K562 (cell line): Measurements from ENCODE around the gene GABARAPL2.
A peak's percentile ranks its signal among the peaks of the same experiment; 100 is the strongest.

ENCODE experiments used
- ATF1 ChIP-seq, 2 experiments: fragments of 450-650 bp in 1 of 2; IDR thresholded peaks; 2 replicates each; pipeline ENCODE4 v1.6.1; 2016; ENCODE audit warnings: missing compliant biosample characterization in 1 of 2, missing genetic modification characterization in 1 of 2
- EZH2 ChIP-seq: IDR thresholded peaks from 2 replicates; pipeline ENCODE4 v1.6.1; 2012; ENCODE audit warnings: low read depth, mild to moderate bottlenecking, inconsistent platforms, low read length, borderline replicate concordance
- JUN ChIP-seq, 2 experiments: sonication (generic) in 1 of 2; formaldehyde crosslinking in 1 of 2; IDR thresholded peaks; 2 replicates each; pipeline versions ENCODE4 v1.6.1 to v1.8.0; 2012 to 2022; ENCODE audit warnings: borderline replicate concordance in 2 of 2, mild to moderate bottlenecking in 2 of 2, improper control_type of control experiment in 1 of 2, low read depth in 1 of 2, low read length in 1 of 2, missing genetic modification reagents in 1 of 2
- MXI1 ChIP-seq: IDR thresholded peaks from 2 replicates; pipeline ENCODE4 v1.6.1; 2011; ENCODE audit warnings: low read depth, mild to moderate bottlenecking, improper control_type of control experiment, low read length
- NCOA1 ChIP-seq: fragments of 450-650 bp; IDR thresholded peaks from 2 replicates; pipeline ENCODE4 v1.6.1; 2016; ENCODE audit warnings: low read depth
- NR2F6 ChIP-seq: fragments of 450-650 bp; formaldehyde crosslinking; IDR thresholded peaks from 2 replicates; pipeline ENCODE4 v1.4.0; 2020; ENCODE audit warnings: mild to moderate bottlenecking
- NR3C1 ChIP-seq: sonication (generic); formaldehyde crosslinking; IDR thresholded peaks from 2 replicates; pipeline ENCODE4 v1.8.1; 2022; ENCODE audit warnings: missing genetic modification reagents
- POLR2A ChIP-seq: fragments of 450-650 bp; conservative IDR thresholded peaks from 2 replicates; pipeline ENCODE4 v1.6.1; 2016
- RBM39 ChIP-seq: fragments of 200-400 bp; formaldehyde crosslinking; optimal IDR thresholded peaks from 2 replicates; pipeline ENCODE3; 2018; ENCODE audit warnings: low read depth, low read length
- TEAD4 ChIP-seq, 2 experiments: sonication (generic) in 1 of 2; formaldehyde crosslinking in 1 of 2; IDR thresholded peaks; 2 replicates each; pipeline versions ENCODE4 v1.6.1 to v1.8.0; 2012 to 2022; ENCODE audit warnings: borderline replicate concordance in 1 of 2, inconsistent platforms in 1 of 2, low read length in 1 of 2, mild to moderate bottlenecking in 1 of 2, missing genetic modification reagents in 1 of 2
- ZNF778 ChIP-seq: fragments of 450-650 bp; formaldehyde crosslinking; IDR thresholded peaks from 2 replicates; pipeline ENCODE4 v1.4.0; 2020; ENCODE audit warnings: mild to moderate bottlenecking, moderate library complexity
- TF ChIP-seq, protein P1 (sequence below), 3 experiments: IDR thresholded peaks in 2 of 3; conservative IDR thresholded peaks in 1 of 3; 2 replicates each; pipeline ENCODE4 v1.5.1; 2011 to 2012; ENCODE audit warnings: low read length in 3 of 3, mild to moderate bottlenecking in 3 of 3, control low read depth in 2 of 3, improper control_type of control experiment in 1 of 3, inconsistent platforms in 1 of 3, low read depth in 1 of 3, mixed read lengths in 1 of 3, moderate library complexity in 1 of 3; ENCODE audit not compliant: insufficient read depth in 2 of 3

DNA sequence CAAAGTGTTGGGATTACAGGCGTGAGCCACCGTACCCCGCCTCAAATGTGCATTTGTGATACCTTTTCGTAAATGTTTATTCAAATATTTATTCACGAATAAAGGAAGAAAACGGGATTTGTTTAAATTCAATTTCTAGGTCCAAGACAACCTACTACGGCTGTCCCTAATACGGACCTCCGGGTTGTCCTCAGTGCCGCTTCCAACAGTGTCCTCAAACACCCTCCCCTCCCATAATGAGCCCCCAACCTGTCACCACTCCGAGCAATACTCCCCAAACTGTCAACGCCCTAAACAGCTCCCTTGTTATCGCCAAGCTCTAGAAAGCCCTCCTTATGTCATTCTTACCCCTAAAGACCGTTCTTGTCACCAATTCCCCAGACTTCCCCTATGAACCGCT is 539 bp upstream of the GABARAPL2 start:
- TF ChIP-seq, protein P1, sequence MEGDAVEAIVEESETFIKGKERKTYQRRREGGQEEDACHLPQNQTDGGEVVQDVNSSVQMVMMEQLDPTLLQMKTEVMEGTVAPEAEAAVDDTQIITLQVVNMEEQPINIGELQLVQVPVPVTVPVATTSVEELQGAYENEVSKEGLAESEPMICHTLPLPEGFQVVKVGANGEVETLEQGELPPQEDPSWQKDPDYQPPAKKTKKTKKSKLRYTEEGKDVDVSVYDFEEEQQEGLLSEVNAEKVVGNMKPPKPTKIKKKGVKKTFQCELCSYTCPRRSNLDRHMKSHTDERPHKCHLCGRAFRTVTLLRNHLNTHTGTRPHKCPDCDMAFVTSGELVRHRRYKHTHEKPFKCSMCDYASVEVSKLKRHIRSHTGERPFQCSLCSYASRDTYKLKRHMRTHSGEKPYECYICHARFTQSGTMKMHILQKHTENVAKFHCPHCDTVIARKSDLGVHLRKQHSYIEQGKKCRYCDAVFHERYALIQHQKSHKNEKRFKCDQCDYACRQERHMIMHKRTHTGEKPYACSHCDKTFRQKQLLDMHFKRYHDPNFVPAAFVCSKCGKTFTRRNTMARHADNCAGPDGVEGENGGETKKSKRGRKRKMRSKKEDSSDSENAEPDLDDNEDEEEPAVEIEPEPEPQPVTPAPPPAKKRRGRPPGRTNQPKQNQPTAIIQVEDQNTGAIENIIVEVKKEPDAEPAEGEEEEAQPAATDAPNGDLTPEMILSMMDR (IDR thresholded peaks at IDR 0.05 in 2 of 3, conservative IDR thresholded peaks at IDR 0.05 in 1 of 3; ENCODE audit: insufficient read depth in 2 of 3, low read depth in 1 of 3, low read length in 3 of 3), result no peak
- TF ChIP-seq JUN (IDR thresholded peaks at IDR 0.05; ENCODE audit: borderline replicate concordance, low read depth, low read length) (no peak), JUN (CRISPR knock-in tag; IDR thresholded peaks at IDR 0.05; ENCODE audit: borderline replicate concordance) (no peak), MXI1 (no peak), POLR2A (no peak), TEAD4 (IDR thresholded peaks at IDR 0.05; ENCODE audit: low read length) (no peak), TEAD4 (CRISPR knock-in tag; IDR thresholded peaks at IDR 0.05; ENCODE audit: borderline replicate concordance) (no peak), RBM39 (no peak), NR3C1 (CRISPR knock-in tag) (no peak), NCOA1 (peak; percentile 50; the same call in 1 of the 2 replicates), ATF1 (CRISPR knock-in tag; IDR thresholded peaks at IDR 0.05) (no peak), ATF1 (tag; IDR thresholded peaks at IDR 0.05) (no peak), ZNF778 (no peak), NR2F6 (CRISPR knock-in tag) (no peak), EZH2 (no peak)
